Measurements from ENCODE around the gene EAF1. TPM values are rescaled to one million over a fixed set of nuclear protein-coding genes. Genes with fewer than 3 reads are reported as not detected.

The EAF1 gene
- total and polyA plus RNA-seq, 2 donors (not counting 1 experiment from before 2014, with no cell fraction given) = 8.3 to 19.8 TPM

- Histone ChIP-seq H3K36me3 (replicated peaks in 1 of 2; ENCODE audit: control extremely low read depth in 1 of 2, control insufficient read depth in 1 of 2, extremely low read depth in 1 of 2, insufficient read depth in 2 of 2, low read length in 1 of 2) (peaks cover 0 to 4% of the 10 kb centered on the region in 2 experiments), H3K27ac (ENCODE audit: low read length in 2 of 2) (no peak overlapping the region), H4K20me1 (ENCODE audit: control insufficient read depth, insufficient read depth, low read length, poor library complexity, severe bottlenecking) (no peaks in the 10 kb centered on the region), H3K4me1 (ENCODE audit: control insufficient read depth in 2 of 2, insufficient read depth in 2 of 2, low read length in 2 of 2) (peaks cover 30 to 32% of the 10 kb centered on the region in 2 donors), H3K4me3 (ENCODE audit: control extremely low read depth in 1 of 5, extremely low read depth in 1 of 5, insufficient read depth in 1 of 5, low read depth in 2 of 5, low read length in 4 of 5) (no peak overlapping the region), H3K27me3 (replicated peaks in 1 of 4; ENCODE audit: control extremely low read depth in 1 of 4, control insufficient read depth in 3 of 4, insufficient read depth in 4 of 4, low read length in 3 of 4) (no peaks in the 10 kb centered on the region), H3K9me3 (ENCODE audit: control extremely low read depth in 1 of 3, control insufficient read depth in 2 of 3, insufficient read depth in 1 of 3, low read length in 2 of 3) (no peaks in the 10 kb centered on the region), H2AFZ (ENCODE audit: insufficient read depth, low read depth, low read length, poor library complexity, severe bottlenecking) (no peak overlapping the region), H3K9ac (ENCODE audit: low read length) (no peak overlapping the region), H3K79me2 (ENCODE audit: control insufficient read depth, insufficient read depth, low read length) (peaks cover 5% of the 10 kb centered on the region), H3K4me2 (replicated peaks; ENCODE audit: low read depth, low read length, poor library complexity, severe bottlenecking) (no peak overlapping the region)
- H3K4me3 Mint-ChIP-seq = no peak overlapping the region
- TF ChIP-seq, protein P1, sequence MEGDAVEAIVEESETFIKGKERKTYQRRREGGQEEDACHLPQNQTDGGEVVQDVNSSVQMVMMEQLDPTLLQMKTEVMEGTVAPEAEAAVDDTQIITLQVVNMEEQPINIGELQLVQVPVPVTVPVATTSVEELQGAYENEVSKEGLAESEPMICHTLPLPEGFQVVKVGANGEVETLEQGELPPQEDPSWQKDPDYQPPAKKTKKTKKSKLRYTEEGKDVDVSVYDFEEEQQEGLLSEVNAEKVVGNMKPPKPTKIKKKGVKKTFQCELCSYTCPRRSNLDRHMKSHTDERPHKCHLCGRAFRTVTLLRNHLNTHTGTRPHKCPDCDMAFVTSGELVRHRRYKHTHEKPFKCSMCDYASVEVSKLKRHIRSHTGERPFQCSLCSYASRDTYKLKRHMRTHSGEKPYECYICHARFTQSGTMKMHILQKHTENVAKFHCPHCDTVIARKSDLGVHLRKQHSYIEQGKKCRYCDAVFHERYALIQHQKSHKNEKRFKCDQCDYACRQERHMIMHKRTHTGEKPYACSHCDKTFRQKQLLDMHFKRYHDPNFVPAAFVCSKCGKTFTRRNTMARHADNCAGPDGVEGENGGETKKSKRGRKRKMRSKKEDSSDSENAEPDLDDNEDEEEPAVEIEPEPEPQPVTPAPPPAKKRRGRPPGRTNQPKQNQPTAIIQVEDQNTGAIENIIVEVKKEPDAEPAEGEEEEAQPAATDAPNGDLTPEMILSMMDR (IDR thresholded peaks at IDR 0.05) = no peak
- TF ChIP-seq EZH2 (IDR thresholded peaks at IDR 0.05; ENCODE audit: borderline replicate concordance, insufficient read depth, low read depth, low read length, poor library complexity, severe bottlenecking) = no peak
- H3K9me3 Mint-ChIP-seq (ENCODE audit: insufficient read depth) = no peaks in the 10 kb centered on the region
- POLR2A ChIA-PET = no interaction called here
- DNase-seq (no peak), ATAC-seq (ENCODE audit: low read depth) (no peak)
- WGBS (ENCODE audit: insufficient coverage) = no CpG with 5 or more reads among the region's 3 CpGs
- H3K27me3 Mint-ChIP-seq = no peaks in the 10 kb centered on the region
- peaks cover 29% of the 10 kb centered on the region for H3K4me1 Mint-ChIP-seq
- intact Hi-C loops (cut with micrococcal nuclease) = loop anchor here (2.0 to 10.0 kb wide), 3 partner anchors 25 to 479 kb away; no protein-coding TSS in a partner anchor
- CTCF ChIA-PET = interaction anchor here (0.7 to 14.6 kb wide), 13 partner anchors 19 to 295 kb away, joined by 3 to 421 read pairs (median 8); partner anchors contain the start of genes CAPN7, EAF1 and METTL6
- H3K27ac Mint-ChIP-seq = no peak overlapping the region
Observed at GRCh38 chr3:15403965-15404364, 23.4 kb upstream of the EAF1 start.

DNA sequence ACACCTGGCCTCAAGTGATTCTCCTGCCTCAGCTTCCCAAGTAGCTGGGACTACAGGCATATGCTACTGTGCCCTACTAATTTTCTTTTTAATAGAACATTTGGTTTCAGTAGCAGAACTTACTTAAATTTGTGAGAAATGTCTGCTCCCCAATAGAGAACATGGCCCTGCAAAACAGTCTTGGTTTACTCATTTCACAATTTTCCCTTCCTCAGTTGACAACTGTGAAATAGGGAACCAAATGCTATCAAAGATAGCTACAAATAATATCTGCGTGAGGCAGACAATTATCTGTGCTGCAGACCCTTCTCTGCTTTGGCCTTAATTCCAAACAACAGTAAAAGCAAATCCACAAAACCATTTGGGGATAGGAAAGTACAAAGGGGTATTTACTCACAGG, 22.6 kb upstream of the EAF1 start:
- H3K27ac ChIP-seq (ENCODE audit: low read length in 2 of 2) = peak overlapping the region in 1 of 2 donors; percentile 26
- TF ChIP-seq EZH2 (IDR thresholded peaks at IDR 0.05; ENCODE audit: borderline replicate concordance, insufficient read depth, low read depth, low read length, poor library complexity, severe bottlenecking) = no peak
- TF ChIP-seq, protein P1 (IDR thresholded peaks at IDR 0.05) = no peak
- ChIA-PET POLR2A (no interaction called here), CTCF (interaction anchor here (0.6 to 14.6 kb wide), 53 partner anchors 8 to 478 kb away, joined by 3 to 421 read pairs (median 5); partner anchors contain the start of genes CAPN7, EAF1, METTL6 and SH3BP5)
- peak overlapping the region; percentile 52 for H2AFZ ChIP-seq (ENCODE audit: insufficient read depth, low read depth, low read length, poor library complexity, severe bottlenecking)
- peaks cover 0 to 12% of the 10 kb centered on the region in 2 experiments for H3K36me3 ChIP-seq (replicated peaks in 1 of 2; ENCODE audit: control extremely low read depth in 1 of 2, control insufficient read depth in 1 of 2, extremely low read depth in 1 of 2, insufficient read depth in 2 of 2, low read length in 1 of 2)
- H3K27ac Mint-ChIP-seq = no peak overlapping the region
- DNase-seq (no peak), ATAC-seq (ENCODE audit: low read depth) (no peak)
- no peaks in the 10 kb centered on the region for H3K9me3 ChIP-seq (ENCODE audit: control extremely low read depth in 1 of 3, control insufficient read depth in 2 of 3, insufficient read depth in 1 of 3, low read length in 2 of 3)
- WGBS (ENCODE audit: insufficient coverage) = no CpG with 5 or more reads among the region's 1 CpG
- intact Hi-C loops (cut with micrococcal nuclease) = loop anchor here (1.0 to 10.0 kb wide), 7 partner anchors 26 to 480 kb away; no protein-coding TSS in a partner anchor
- no peaks in the 10 kb centered on the region for H3K9me3 Mint-ChIP-seq (ENCODE audit: insufficient read depth)
- peaks cover 5% of the 10 kb centered on the region for H3K79me2 ChIP-seq (ENCODE audit: control insufficient read depth, insufficient read depth, low read length)
- H3K4me2 ChIP-seq (replicated peaks; ENCODE audit: low read depth, low read length, poor library complexity, severe bottlenecking) = peak overlapping the region; percentile 36
- no peaks in the 10 kb centered on the region for H4K20me1 ChIP-seq (ENCODE audit: control insufficient read depth, insufficient read depth, low read length, poor library complexity, severe bottlenecking)
- H3K4me3 ChIP-seq (ENCODE audit: control extremely low read depth in 1 of 5, extremely low read depth in 1 of 5, insufficient read depth in 1 of 5, low read depth in 2 of 5, low read length in 4 of 5) = no peak overlapping the region
- no peaks in the 10 kb centered on the region for H3K27me3 Mint-ChIP-seq
- peaks cover 26% of the 10 kb centered on the region for H3K4me1 Mint-ChIP-seq
- H3K4me1 ChIP-seq (ENCODE audit: control insufficient read depth in 2 of 2, insufficient read depth in 2 of 2, low read length in 2 of 2) = peaks cover 30 to 32% of the 10 kb centered on the region in 2 donors
- H3K9ac ChIP-seq (ENCODE audit: low read length) = no peak overlapping the region
- no peak overlapping the region for H3K4me3 Mint-ChIP-seq
- no peaks in the 10 kb centered on the region for H3K27me3 ChIP-seq (replicated peaks in 1 of 4; ENCODE audit: control extremely low read depth in 1 of 4, control insufficient read depth in 3 of 4, insufficient read depth in 4 of 4, low read length in 3 of 4)

Measured in B cell (primary cell).